ENCODE results near the gene ULK4.

- no peak for TF ChIP-seq POLR2AphosphoS5 (IDR thresholded peaks at IDR 0.05; ENCODE audit: low read depth, low read length)
- TF ChIP-seq EZH2phosphoT487 (IDR thresholded peaks at IDR 0.05; ENCODE audit: borderline replicate concordance, low read depth): no peak
- TF ChIP-seq, protein P1, sequence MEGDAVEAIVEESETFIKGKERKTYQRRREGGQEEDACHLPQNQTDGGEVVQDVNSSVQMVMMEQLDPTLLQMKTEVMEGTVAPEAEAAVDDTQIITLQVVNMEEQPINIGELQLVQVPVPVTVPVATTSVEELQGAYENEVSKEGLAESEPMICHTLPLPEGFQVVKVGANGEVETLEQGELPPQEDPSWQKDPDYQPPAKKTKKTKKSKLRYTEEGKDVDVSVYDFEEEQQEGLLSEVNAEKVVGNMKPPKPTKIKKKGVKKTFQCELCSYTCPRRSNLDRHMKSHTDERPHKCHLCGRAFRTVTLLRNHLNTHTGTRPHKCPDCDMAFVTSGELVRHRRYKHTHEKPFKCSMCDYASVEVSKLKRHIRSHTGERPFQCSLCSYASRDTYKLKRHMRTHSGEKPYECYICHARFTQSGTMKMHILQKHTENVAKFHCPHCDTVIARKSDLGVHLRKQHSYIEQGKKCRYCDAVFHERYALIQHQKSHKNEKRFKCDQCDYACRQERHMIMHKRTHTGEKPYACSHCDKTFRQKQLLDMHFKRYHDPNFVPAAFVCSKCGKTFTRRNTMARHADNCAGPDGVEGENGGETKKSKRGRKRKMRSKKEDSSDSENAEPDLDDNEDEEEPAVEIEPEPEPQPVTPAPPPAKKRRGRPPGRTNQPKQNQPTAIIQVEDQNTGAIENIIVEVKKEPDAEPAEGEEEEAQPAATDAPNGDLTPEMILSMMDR (IDR thresholded peaks at IDR 0.05): no peak
- TF ChIP-seq ZBTB33 (IDR thresholded peaks at IDR 0.05; ENCODE audit: borderline replicate concordance, low read depth): no peak
- TF ChIP-seq FOXM1 (IDR thresholded peaks at IDR 0.05; ENCODE audit: low read depth): no peak
- TF ChIP-seq RFX5 (IDR thresholded peaks at IDR 0.05; ENCODE audit: low read length): no peak
- TF ChIP-seq USF1 (IDR thresholded peaks at IDR 0.05; ENCODE audit: borderline replicate concordance, low read depth): no peak
- no peak for TF ChIP-seq JUND (IDR thresholded peaks at IDR 0.05)
- no peak for TF ChIP-seq EP300 (IDR thresholded peaks at IDR 0.05; ENCODE audit: borderline replicate concordance in 1 of 2, low read depth in 1 of 2, low read length in 1 of 2)
These were observed 646.8 kb downstream of the ULK4 start for GRCh38 chr3:41315126-41315525.
